OCI-LY3 (cell line): ENCODE measurements around the gene UBE3D.
"Not testable (repeated sequence)": the region's sequence is repeated elsewhere in the genome, so short reads cannot be mapped to it uniquely, and the experiment has no call there.

Experiments
- H2AFZ ChIP-seq: fragments of 200-600, 300-600 bp; shearing (Covaris generic); 2 replicates; pipeline ENCODE4 v1.6.0; 2014; ENCODE audit warnings: antibody characterized with exemption, low read depth, low read length
- H3K27ac ChIP-seq: fragments of 200-600, 300-600 bp; sonication (generic); 2 replicates; pipeline ENCODE4 v1.5.1; 2014; ENCODE audit warnings: mild to moderate bottlenecking, low read length, moderate library complexity, mixed read lengths
- H3K27me3 ChIP-seq: fragments of 200-600, 300-600 bp; sonication (generic); 2 replicates; pipeline ENCODE4 v1.6.1; 2014; ENCODE audit warnings: low read depth, low read length, mixed read lengths
- H3K36me3 ChIP-seq: fragments of 200-600, 300-600 bp; sonication (generic); replicated peaks from 2 replicates; pipeline ENCODE3; 2014; ENCODE audit warnings: low read depth, low read length, mixed read lengths
- H3K4me1 ChIP-seq: fragments of 300-600, 200-600 bp; sonication (generic); 2 replicates; pipeline ENCODE4 v1.6.1; 2014; ENCODE audit warnings: low read length, mixed read lengths
- H3K4me2 ChIP-seq: fragments of 200-600, 300-600 bp; sonication (generic); 2 replicates; pipeline ENCODE4 v1.6.1; 2014; ENCODE audit warnings: low read length, mixed read lengths
- H3K4me3 ChIP-seq: fragments of 300-600, 200-600 bp; sonication (generic); 2 replicates; pipeline ENCODE4 v1.5.1; 2014; ENCODE audit warnings: antibody characterized with exemption, mild to moderate bottlenecking, low read length, moderate library complexity
- H3K79me2 ChIP-seq: fragments of 300-600, 200-600 bp; shearing (Covaris generic); 2 replicates; pipeline ENCODE4 v1.6.1; 2014; ENCODE audit warnings: mild to moderate bottlenecking, low read length, mixed read lengths
- H3K9ac ChIP-seq: fragments of 300-600, 200-600 bp; shearing (Covaris generic); 2 replicates; pipeline ENCODE4 v1.6.0; 2014; ENCODE audit warnings: mild to moderate bottlenecking, low read length, moderate library complexity
- H3K9me3 ChIP-seq: fragments of 200-600, 300-600 bp; shearing (Covaris generic); 2 replicates; pipeline ENCODE4 v1.6.1; 2014; ENCODE audit warnings: low read length, mixed read lengths; ENCODE audit not compliant: insufficient read depth
- H4K20me1 ChIP-seq: fragments of 200-600, 300-600 bp; sonication (generic); 2 replicates; pipeline ENCODE4 v1.6.1; 2016; ENCODE audit warnings: low read length, mixed read lengths; ENCODE audit not compliant: insufficient read depth
- CTCF ChIP-seq: fragments of 200-600, 300-600 bp; sonication (generic); IDR thresholded peaks from 2 replicates; pipeline ENCODE4 v1.5.1; 2014; ENCODE audit warnings: antibody characterized with exemption, low read length, low read depth
- EZH2phosphoT487 ChIP-seq: fragments of 200-600 bp; shearing (Covaris generic); IDR thresholded peaks from 2 replicates; pipeline ENCODE4 v1.6.1; 2018; ENCODE audit warnings: antibody characterized with exemption, mixed run types, low read depth

Gene UBE3D

GRCh38 chr6:82951389-82951788 lies 114.3 kb downstream of the UBE3D start:
- peaks cover 11% of the 10 kb centered on the region for H3K36me3 ChIP-seq
- H3K79me2 ChIP-seq: no peaks in the 10 kb centered on the region
- no peak overlapping the region for H3K4me3 ChIP-seq
- H2AFZ ChIP-seq: no peak overlapping the region
- H3K27ac ChIP-seq: no peak overlapping the region
- no peak overlapping the region for H3K9ac ChIP-seq
- no peak overlapping the region for H3K4me2 ChIP-seq
- no peaks in the 10 kb centered on the region for H3K27me3 ChIP-seq
- TF ChIP-seq CTCF (no peak), EZH2phosphoT487 (no peak)
- H3K9me3 ChIP-seq: no peaks in the 10 kb centered on the region
- no peaks in the 10 kb centered on the region for H4K20me1 ChIP-seq
- H3K4me1 ChIP-seq: peaks cover 11% of the 10 kb centered on the region

GRCh38 chr6:82930915-82931314 lies 134.7 kb downstream of the UBE3D start:
- Histone ChIP-seq H3K36me3 (peaks cover 44% of the 10 kb centered on the region), H3K9me3 (peaks cover 27% of the 10 kb centered on the region; the same call in 1 of the 2 replicates)
- not testable (repeated sequence) for H4K20me1 ChIP-seq, H2AFZ ChIP-seq, H3K9ac ChIP-seq, H3K27ac ChIP-seq, H3K79me2 ChIP-seq, H3K4me2 ChIP-seq, H3K27me3 ChIP-seq, H3K4me3 ChIP-seq, H3K4me1 ChIP-seq

GRCh38 chr6:82924799-82925535 lies 140.7 kb downstream of the UBE3D start:
- Histone ChIP-seq H3K4me3 (no peak overlapping the region), H3K27me3 (no peaks in the 10 kb centered on the region), H3K4me2 (no peak overlapping the region), H2AFZ (no peak overlapping the region), H3K9ac (no peak overlapping the region), H3K9me3 (no peaks in the 10 kb centered on the region), H3K4me1 (no peaks in the 10 kb centered on the region), H4K20me1 (no peaks in the 10 kb centered on the region), H3K36me3 (peaks cover 10% of the 10 kb centered on the region), H3K27ac (no peak overlapping the region), H3K79me2 (no peaks in the 10 kb centered on the region)
- TF ChIP-seq EZH2phosphoT487: no peak
- TF ChIP-seq CTCF: no peak

- Histone ChIP-seq H3K9me3 (peaks cover 9% of the 10 kb centered on the region), H4K20me1 (no peaks in the 10 kb centered on the region), H3K4me1 (no peaks in the 10 kb centered on the region), H3K36me3 (peaks cover 19% of the 10 kb centered on the region), H3K27ac (no peak overlapping the region), H3K9ac (no peak overlapping the region), H3K27me3 (no peaks in the 10 kb centered on the region), H3K4me2 (no peak overlapping the region), H3K4me3 (no peak overlapping the region), H3K79me2 (no peaks in the 10 kb centered on the region), H2AFZ (no peak overlapping the region)
- TF ChIP-seq CTCF (no peak), EZH2phosphoT487 (no peak)
These were observed 144.4 kb downstream of the UBE3D start for GRCh38 chr6:82921258-82921657.
